Activated effector memory CD4-positive, alpha-beta T cell treated with anti-CD3 and anti-CD28 coated beads, Interleukin-2, amount 50 U/mL, for 16 hours (primary cell): ENCODE results near the gene TRIP12.
"Not testable (repeated sequence)": the region's sequence is repeated elsewhere in the genome, so short reads cannot be mapped to it uniquely, and the experiment has no call there.

Source experiments
- DNase-seq: peaks from one replicate; pipeline ENCODE4 v3.0.0-alpha.2; 2020

The TRIP12 gene

GRCh38 chr2:229920011-229920641 lies 1.7 kb downstream of the TRIP12 start:
- DNase-seq: peak; percentile 78

GRCh38 chr2:229917793-229918192 lies 4.0 kb downstream of the TRIP12 start:
- DNase-seq: no peak

DNA sequence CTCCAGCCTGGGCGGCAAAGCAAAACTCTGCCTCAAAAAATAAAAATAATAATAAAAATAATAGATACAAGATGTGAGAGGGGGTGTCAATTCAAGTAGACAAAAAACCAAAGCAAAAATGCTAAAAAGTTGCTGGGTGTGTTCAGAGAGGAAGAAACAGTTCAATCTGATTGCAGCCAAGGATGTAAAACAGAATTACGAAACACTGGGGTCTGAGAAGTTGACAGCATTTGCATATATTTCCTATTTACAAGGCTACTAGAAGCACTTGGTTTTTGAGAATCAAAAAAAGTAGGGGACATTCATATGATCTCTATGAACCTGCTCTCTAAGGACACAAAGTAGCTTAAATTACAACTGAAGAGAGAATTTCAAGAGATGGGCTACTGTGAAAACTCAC lies 7.6 kb downstream of the TRIP12 start:
- no peak for DNase-seq

DNA sequence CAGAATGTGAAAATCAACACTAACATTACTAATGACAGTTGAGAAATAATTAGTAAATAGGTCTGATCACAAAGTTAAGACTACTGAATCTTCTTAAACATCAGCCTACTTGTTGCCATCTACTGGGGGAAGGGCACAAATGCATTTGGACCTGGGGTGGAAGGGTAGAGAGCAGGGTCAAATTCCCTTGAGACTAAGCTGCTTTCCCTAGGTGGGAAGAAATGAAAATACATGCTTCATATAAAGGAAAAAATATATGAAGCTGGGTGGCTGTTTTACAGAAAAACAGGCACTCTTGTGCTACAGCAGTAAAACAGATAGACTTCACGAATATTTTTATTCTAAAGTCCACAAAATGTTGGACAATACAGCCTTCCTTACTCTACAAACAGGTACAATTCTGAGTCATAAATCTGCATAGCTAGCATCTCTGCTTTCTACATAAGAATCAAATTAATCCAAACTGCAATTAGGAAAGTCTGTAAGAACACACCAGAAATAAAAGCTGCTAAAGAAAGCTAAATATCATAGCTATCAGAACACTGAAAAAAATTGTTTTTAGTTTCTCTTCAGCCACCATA lies 10.9 kb downstream of the TRIP12 start:
- no peak for DNase-seq

DNA sequence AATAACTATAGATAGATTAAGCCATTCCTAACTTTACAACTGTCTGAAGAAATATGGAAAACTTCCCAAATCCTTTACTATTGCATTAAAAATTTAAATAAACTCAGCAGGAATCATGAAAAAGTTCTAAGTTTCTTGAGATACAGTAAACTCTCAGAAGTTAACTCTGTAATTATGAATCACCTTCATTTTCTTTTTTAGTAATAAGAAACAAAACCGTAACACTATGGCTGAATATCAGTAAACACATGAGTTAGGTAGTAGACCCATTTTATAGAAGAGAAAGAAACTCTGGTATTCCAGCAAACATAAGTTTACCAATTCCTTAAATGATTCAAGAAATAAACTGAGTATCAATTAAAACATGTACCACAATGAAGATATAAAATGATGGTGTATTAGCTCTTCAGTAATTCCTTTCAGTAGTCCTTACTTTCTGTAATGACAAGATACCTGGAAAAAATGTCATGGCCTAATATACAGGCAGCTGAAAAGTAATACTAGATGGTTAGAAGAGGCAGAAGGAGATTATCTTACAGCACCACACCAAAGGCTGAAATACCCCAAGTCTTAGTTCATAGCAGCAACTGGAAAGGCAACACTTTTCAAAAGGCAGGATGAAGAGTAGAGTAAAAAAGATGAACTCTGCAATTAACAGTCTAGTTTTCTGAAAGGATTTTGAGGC lies 11.5 kb downstream of the TRIP12 start:
- no peak for DNase-seq

GRCh38 chr2:229909090-229909489 lies 12.7 kb downstream of the TRIP12 start:
- DNase-seq: no peak

GRCh38 chr2:229905601-229906000 lies 16.2 kb downstream of the TRIP12 start:
- DNase-seq: no peak

DNA sequence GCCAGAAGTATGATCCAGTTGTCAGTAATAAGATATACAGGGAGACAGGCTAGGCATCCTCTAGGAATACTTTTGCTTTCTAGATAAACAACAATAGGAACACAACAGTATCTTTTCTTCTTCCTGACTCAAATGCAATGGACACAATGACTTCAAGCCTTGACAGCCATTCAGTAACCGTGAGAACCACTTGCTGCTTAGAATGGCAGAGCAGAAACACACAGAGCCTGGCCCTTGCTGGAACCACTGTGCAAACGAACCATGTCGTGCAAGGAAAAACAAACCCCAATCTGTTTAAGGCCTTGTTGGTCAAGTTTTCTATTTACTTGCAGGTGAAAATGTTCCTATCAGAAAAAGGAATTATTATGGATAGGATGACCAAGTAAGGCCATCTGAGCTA lies 18.8 kb downstream of the TRIP12 start:
- no peak for DNase-seq

DNA sequence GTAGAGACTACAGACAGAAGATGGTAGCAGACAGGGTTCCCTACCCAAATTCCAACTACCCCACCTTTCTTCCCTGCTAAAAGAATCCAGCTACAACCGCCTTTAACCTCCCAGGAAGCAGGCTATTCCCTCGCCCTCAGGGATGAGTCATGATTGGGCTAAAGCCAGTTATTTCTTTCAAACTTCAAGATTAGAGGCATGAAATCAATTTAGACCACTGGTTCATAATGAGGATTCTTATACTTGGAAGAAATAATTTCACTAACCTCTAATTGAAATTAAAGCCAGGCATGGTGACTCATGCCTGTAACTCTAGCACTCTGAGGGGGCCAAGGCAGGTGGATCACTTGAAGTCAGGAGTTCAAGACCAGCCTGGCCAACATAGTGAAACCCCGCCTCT lies 20.0 kb downstream of the TRIP12 start:
- DNase-seq: no peak

DNA sequence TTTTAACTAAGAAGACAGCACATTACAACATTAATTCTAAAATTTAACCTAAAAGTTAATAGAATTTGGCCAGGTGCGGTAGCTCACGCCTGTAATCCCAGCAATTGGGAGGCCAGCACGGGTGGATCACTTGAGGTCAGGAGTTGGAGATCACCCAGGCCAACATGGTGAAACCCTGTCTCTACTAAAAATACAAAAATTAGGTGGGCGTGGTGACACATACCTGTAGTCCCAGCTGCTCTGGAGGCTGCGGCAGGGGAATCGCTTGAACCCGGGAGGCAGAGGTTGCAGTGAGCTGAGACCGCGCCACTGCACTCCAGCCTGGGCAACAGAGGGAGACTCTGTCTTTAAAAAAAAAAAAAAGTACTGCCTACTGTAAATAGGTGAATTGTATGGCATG lies 21.3 kb downstream of the TRIP12 start:
- DNase-seq: not testable (repeated sequence)

- no peak for DNase-seq
Measured at GRCh38 chr2:229900012-229900411, 21.8 kb downstream of the TRIP12 start.

GRCh38 chr2:229899604-229900003 lies 22.2 kb downstream of the TRIP12 start:
- DNase-seq: no peak

- no peak for DNase-seq
Measured at GRCh38 chr2:229896857-229897256, 25.0 kb downstream of the TRIP12 start.

GRCh38 chr2:229889023-229889422 lies 32.8 kb downstream of the TRIP12 start:
- no peak for DNase-seq

- no peak for DNase-seq
Measured at GRCh38 chr2:229888031-229888430, 33.8 kb downstream of the TRIP12 start.

- no peak for DNase-seq
Measured at GRCh38 chr2:229887441-229887840, 34.4 kb downstream of the TRIP12 start.

DNA sequence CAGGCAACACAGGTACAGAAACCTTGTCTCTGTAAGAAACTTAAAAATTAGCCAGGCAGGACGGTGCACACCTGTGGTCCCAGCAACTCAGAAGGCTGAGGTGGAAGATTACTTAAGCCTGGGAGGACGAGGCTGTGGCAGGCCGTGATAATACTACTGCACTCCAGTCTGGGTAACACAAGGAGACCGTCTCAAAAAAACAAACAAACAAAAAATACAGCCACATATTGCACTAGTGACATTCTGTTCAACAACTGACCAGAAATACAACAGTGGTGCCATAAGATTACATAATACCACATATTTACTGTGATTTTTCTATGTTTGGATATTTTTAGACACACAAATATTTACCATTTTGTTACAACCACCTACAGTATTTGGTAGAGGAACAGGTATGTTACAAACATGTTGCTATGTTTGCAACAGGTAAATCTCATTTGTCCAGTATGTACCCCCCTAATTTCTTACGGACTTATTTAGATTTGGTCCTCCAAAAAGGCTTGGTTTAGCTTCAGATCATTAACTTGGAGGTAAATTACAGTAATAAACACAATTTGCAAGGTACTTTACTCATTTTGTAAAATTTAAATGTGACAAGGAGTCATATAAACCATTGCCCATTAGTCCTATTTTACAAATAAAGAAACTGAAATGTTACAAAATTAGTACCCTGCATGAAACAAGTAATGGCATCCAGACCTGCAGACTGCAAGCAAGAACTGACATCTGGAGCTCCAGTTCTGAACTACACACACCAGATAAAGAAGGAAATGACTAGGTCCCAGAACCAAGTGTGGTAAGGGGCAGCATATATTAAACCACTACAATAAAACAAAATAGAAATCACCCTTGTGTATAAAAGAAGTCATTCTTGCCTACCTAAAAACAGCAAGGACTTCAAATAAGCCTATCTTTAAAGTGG lies 36.8 kb downstream of the TRIP12 start:
- no peak for DNase-seq

GRCh38 chr2:229882583-229882982 lies 39.2 kb downstream of the TRIP12 start:
- DNase-seq: no peak

- DNase-seq: no peak
Measured at GRCh38 chr2:229880892-229881586, 40.8 kb downstream of the TRIP12 start.

DNA sequence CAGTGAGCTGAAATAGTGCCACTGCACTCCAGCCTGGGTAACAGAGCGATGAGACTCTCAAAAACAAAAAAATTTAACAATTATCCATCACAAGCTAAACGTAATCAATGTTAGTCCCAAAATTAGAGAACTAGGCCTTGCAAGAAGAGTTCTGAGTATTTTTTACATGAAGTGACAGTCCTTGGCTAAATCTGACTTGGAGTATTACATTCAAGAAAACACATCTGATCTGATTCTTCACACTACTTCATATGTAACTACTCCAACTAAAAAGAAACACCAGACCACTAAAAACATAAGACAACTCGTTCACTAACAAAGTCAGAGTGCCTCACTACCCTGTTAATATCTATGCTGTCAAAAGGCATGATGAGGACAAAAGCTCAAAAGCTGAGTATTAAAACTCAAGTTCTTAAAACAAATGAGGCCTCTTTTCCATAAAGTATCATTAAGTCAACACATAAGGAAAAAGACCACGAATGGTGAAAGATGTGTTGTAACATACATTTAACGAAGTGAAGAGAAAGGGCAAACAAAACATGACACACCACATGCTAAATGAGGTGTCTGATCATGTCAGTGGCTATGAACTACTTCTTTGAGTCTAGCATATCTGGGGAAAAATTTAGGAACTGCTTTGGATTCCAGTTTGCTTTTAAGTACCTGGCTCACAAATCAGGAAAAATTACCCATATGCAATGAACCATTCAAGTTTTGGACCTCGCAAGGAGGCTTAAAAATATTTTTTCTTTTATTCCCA lies 42.4 kb downstream of the TRIP12 start:
- no peak for DNase-seq

DNA sequence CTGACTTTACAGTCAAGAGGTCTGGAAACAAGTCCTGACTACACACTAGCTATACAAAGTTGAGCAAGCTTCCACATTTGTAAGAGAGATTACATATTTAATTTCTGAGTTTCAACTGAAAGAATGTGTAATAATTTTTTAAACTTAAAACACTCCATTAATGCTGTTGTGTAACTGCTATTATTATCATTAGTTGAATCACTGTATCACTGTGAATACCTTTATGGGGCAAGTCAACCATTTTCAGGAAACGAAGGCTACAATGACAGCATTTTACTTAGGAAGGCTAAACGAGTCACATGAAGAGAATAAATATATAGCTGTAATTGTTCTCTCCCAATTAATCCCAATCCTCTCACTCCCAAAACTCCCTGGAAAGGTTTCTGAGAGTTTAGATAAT lies 46.3 kb downstream of the TRIP12 start:
- no peak for DNase-seq

GRCh38 chr2:229874647-229875046 lies 47.2 kb downstream of the TRIP12 start:
- no peak for DNase-seq
